Body of pancreas (tissue), 4 donors: ENCODE results near the gene ADRA2A.

ENCODE experiments used
- POLR2A ChIP-seq, 3 donors: fragments of 450-650 bp; IDR thresholded peaks; one replicate each; pipeline ENCODE4 v1.6.1; 2016; ENCODE audit warnings: antibody characterized with exemption in 3 of 3, mild to moderate bottlenecking in 2 of 3
- TF ChIP-seq, protein P1 (sequence below), 7 experiments: fragments of 450-650 bp in 4 of 7; fragments of 200-600 bp in 3 of 7; sonication (generic) in 3 of 7; IDR thresholded peaks; one replicate each; pipeline ENCODE4 v1.5.1; 2016 to 2019; ENCODE audit warnings: antibody characterized with exemption in 7 of 7

DNA sequence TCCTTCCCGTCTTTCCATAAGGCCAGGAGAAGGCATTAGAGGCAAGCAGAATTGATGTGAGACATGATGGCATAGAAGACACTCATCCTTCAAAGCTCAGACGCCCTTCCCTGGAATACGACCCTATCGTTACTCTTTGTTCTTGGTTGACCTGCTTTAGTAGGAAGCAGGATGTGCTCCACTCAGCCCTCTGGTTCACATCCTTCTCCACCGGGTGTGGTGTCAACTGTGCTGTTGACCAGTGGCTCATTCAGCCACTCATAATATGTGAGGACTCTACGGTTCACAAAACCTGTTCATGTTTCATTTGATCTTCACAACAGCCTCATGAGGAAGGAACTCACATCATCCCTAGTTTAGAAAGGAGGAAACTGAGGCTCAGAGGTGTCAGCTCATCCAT is 47.1 kb downstream of the ADRA2A start:
- TF ChIP-seq, protein P1, sequence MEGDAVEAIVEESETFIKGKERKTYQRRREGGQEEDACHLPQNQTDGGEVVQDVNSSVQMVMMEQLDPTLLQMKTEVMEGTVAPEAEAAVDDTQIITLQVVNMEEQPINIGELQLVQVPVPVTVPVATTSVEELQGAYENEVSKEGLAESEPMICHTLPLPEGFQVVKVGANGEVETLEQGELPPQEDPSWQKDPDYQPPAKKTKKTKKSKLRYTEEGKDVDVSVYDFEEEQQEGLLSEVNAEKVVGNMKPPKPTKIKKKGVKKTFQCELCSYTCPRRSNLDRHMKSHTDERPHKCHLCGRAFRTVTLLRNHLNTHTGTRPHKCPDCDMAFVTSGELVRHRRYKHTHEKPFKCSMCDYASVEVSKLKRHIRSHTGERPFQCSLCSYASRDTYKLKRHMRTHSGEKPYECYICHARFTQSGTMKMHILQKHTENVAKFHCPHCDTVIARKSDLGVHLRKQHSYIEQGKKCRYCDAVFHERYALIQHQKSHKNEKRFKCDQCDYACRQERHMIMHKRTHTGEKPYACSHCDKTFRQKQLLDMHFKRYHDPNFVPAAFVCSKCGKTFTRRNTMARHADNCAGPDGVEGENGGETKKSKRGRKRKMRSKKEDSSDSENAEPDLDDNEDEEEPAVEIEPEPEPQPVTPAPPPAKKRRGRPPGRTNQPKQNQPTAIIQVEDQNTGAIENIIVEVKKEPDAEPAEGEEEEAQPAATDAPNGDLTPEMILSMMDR (IDR thresholded peaks at IDR 0.05), result no peak
- no peak for TF ChIP-seq POLR2A (IDR thresholded peaks at IDR 0.05)
